ENCODE measurements around the gene OR5C1.

DNA sequence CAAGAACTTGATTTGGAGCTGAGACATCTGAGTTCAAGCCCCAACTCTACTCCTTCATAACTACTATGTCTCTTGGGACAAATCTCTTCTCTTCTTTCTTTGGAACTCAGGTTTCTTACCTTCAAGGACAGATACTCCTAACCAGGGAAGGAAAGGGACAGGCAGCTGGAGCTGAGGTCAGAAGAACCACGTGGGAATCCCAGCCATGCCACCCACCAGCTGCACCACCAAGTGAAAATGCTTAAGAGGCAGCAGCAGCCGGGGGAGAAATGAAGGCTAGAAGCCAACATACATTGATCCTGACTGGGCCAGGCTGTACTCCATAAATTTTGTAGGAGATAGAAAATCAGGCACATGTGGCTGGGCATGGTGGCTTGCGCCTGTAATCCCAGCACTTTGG is 9.6 kb upstream of the OR5C1 start:
- TF ChIP-seq CTCF (IDR thresholded peaks at IDR 0.05; ENCODE audit: low read depth, low read length, poor library complexity, severe bottlenecking), result no peak
- TF ChIP-seq EZH2phosphoT487 (IDR thresholded peaks at IDR 0.05; ENCODE audit: borderline replicate concordance, low read length), result no peak

Data from DOHH2 (cell line).